SU-DHL-6 (cell line): ENCODE results near the gene TEAD1.

Source experiments
- CTCF ChIP-seq: fragments of 200-600 bp; sonication (generic); IDR thresholded peaks from one replicate; pipeline ENCODE4 v1.5.1; 2017; ENCODE audit warnings: antibody characterized with exemption, mild to moderate bottlenecking, low read length, moderate library complexity; ENCODE audit not compliant: insufficient read depth, poor library complexity, severe bottlenecking
- EZH2phosphoT487 ChIP-seq: fragments of 200-600 bp; sonication (generic), shearing (Covaris generic); conservative IDR thresholded peaks from 2 replicates; pipeline ENCODE4 v1.6.1; 2018; ENCODE audit warnings: mild to moderate bottlenecking, antibody characterized with exemption, low read length, moderate library complexity, mixed read lengths

GRCh38 chr11:12901272-12901671 lies 227.1 kb downstream of the TEAD1 start:
- TF ChIP-seq CTCF (no peak), EZH2phosphoT487 (no peak)
